Measurements from ENCODE around the gene ELOVL7. TPM values are rescaled to one million over a fixed set of nuclear protein-coding genes. Genes with fewer than 3 reads are reported as not detected.

Gene ELOVL7
- polyA plus RNA-seq, 3 donors = 0.21 to 0.36 (median 0.33) TPM

GRCh38 chr5:60811105-60811504 lies 33.0 kb downstream of the ELOVL7 start:
- intact Hi-C loops (cut with micrococcal nuclease) = no loop called here
- Mint-ChIP-seq H3K27ac (no peak overlapping the region), H3K27me3 (ENCODE audit: low read depth in 3 of 3) (peaks cover 1 to 4% (median 2%) of the 10 kb centered on the region in 3 donors), H3K4me3 (no peak overlapping the region), H3K36me3 (no peaks in the 10 kb centered on the region), H3K4me1 (no peaks in the 10 kb centered on the region), H3K9me3 (peaks cover 0 to 7% (median 0%) of the 10 kb centered on the region in 7 donors)
- no peak overlapping the region for H3K4me3 ChIP-seq (replicated peaks in 1 of 3; ENCODE audit: low read depth in 2 of 3, low read length in 3 of 3)
- TF ChIP-seq CTCF (IDR thresholded peaks at IDR 0.05) = no peak
- no peak overlapping the region for H3K27ac ChIP-seq (ENCODE audit: low read depth in 1 of 2, low read length in 2 of 2)
- no peaks in the 10 kb centered on the region for H3K9me3 ChIP-seq (replicated peaks in 1 of 2; ENCODE audit: control insufficient read depth in 1 of 2, insufficient read depth in 1 of 2, low read length in 2 of 2)
- no peak overlapping the region for H3K4me2 ChIP-seq (replicated peaks; ENCODE audit: extremely low read depth, low read length, poor library complexity, severe bottlenecking)
- H4K20me1 ChIP-seq (ENCODE audit: insufficient read depth, low read length) = no peaks in the 10 kb centered on the region
- no peaks in the 10 kb centered on the region for H3K27me3 ChIP-seq (ENCODE audit: control insufficient read depth in 2 of 2, insufficient read depth in 2 of 2, low read length in 2 of 2)
- no peaks in the 10 kb centered on the region for H3K79me2 ChIP-seq (ENCODE audit: insufficient read depth, low read length)
- no peaks in the 10 kb centered on the region for H3K4me1 ChIP-seq (ENCODE audit: control insufficient read depth in 1 of 2, insufficient read depth in 2 of 2, low read length in 2 of 2)
- no peak overlapping the region for H3K9ac ChIP-seq (ENCODE audit: insufficient read depth, low read length, poor library complexity, severe bottlenecking)
- DNase-seq = no peak
- H2AFZ ChIP-seq (ENCODE audit: insufficient read depth, low read depth, low read length, poor library complexity, severe bottlenecking) = no peak overlapping the region
- no peaks in the 10 kb centered on the region for H3K36me3 ChIP-seq (replicated peaks in 1 of 2; ENCODE audit: control insufficient read depth in 1 of 2, insufficient read depth in 2 of 2, low read length in 2 of 2)

GRCh38 chr5:60810438-60811085 lies 33.5 kb downstream of the ELOVL7 start:
- DNase-seq = no peak
- H3K27me3 ChIP-seq (ENCODE audit: control insufficient read depth in 2 of 2, insufficient read depth in 2 of 2, low read length in 2 of 2) = no peaks in the 10 kb centered on the region
- no peaks in the 10 kb centered on the region for H3K36me3 ChIP-seq (replicated peaks in 1 of 2; ENCODE audit: control insufficient read depth in 1 of 2, insufficient read depth in 2 of 2, low read length in 2 of 2)
- peaks cover 0 to 7% (median 0%) of the 10 kb centered on the region in 7 donors for H3K9me3 Mint-ChIP-seq
- no peaks in the 10 kb centered on the region for H3K36me3 Mint-ChIP-seq
- peaks cover 1 to 4% (median 2%) of the 10 kb centered on the region in 3 donors for H3K27me3 Mint-ChIP-seq (ENCODE audit: low read depth in 3 of 3)
- H2AFZ ChIP-seq (ENCODE audit: insufficient read depth, low read depth, low read length, poor library complexity, severe bottlenecking) = no peak overlapping the region
- no peaks in the 10 kb centered on the region for H3K4me1 Mint-ChIP-seq
- intact Hi-C loops (cut with micrococcal nuclease) = no loop called here
- H3K9ac ChIP-seq (ENCODE audit: insufficient read depth, low read length, poor library complexity, severe bottlenecking) = no peak overlapping the region
- no peak for TF ChIP-seq CTCF (IDR thresholded peaks at IDR 0.05)
- H3K79me2 ChIP-seq (ENCODE audit: insufficient read depth, low read length) = no peaks in the 10 kb centered on the region
- H3K4me1 ChIP-seq (ENCODE audit: control insufficient read depth in 1 of 2, insufficient read depth in 2 of 2, low read length in 2 of 2) = no peaks in the 10 kb centered on the region
- WGBS (ENCODE audit: insufficient coverage) = no CpG with 5 or more reads among the region's 2 CpGs
- no peak overlapping the region for H3K27ac ChIP-seq (ENCODE audit: low read depth in 1 of 2, low read length in 2 of 2)
- H3K4me2 ChIP-seq (replicated peaks; ENCODE audit: extremely low read depth, low read length, poor library complexity, severe bottlenecking) = no peak overlapping the region
- H3K4me3 ChIP-seq (replicated peaks in 1 of 3; ENCODE audit: low read depth in 2 of 3, low read length in 3 of 3) = no peak overlapping the region
- no peak overlapping the region for H3K4me3 Mint-ChIP-seq
- H3K27ac Mint-ChIP-seq = no peak overlapping the region
- no peaks in the 10 kb centered on the region for H4K20me1 ChIP-seq (ENCODE audit: insufficient read depth, low read length)
- H3K9me3 ChIP-seq (replicated peaks in 1 of 2; ENCODE audit: control insufficient read depth in 1 of 2, insufficient read depth in 1 of 2, low read length in 2 of 2) = no peaks in the 10 kb centered on the region
